ENCODE measurements around the gene FAM200A.
A peak's percentile ranks its signal among the peaks of the same experiment; 100 is the strongest.
"Not testable (repeated sequence)": the region's sequence is repeated elsewhere in the genome, so short reads cannot be mapped to it uniquely, and the experiment has no call there.

Gene FAM200A

GRCh38 chr7:99551767-99552463, at the start of gene FAM200A:
Gene FAM200A (minus strand): TSS chr7:99552114. CDS start chr7:99548407, 3,707 bp downstream.
- peaks cover 3% of the 10 kb centered on the region for H3K9me3 Mint-ChIP-seq
- no peaks in the 10 kb centered on the region for H3K27me3 Mint-ChIP-seq
- peak; percentile 89 for DNase-seq
- ATAC-seq = peak; percentile 100
- peaks cover 22% of the 10 kb centered on the region for H3K4me1 Mint-ChIP-seq
- H3K4me3 Mint-ChIP-seq = peak within 1 kb of the TSS; percentile 84
- peak within 1 kb of the TSS; percentile 75 for H3K27ac Mint-ChIP-seq
- H3K36me3 Mint-ChIP-seq (ENCODE audit: low read depth) = peaks cover 36% of the 10 kb centered on the region

- ATAC-seq = no peak
- Mint-ChIP-seq H3K27ac (no peak overlapping the region), H3K9me3 (no peaks in the 10 kb centered on the region), H3K4me1 (no peaks in the 10 kb centered on the region), H3K4me3 (no peak overlapping the region), H3K36me3 (ENCODE audit: low read depth) (no peaks in the 10 kb centered on the region), H3K27me3 (no peaks in the 10 kb centered on the region)
- no peak for DNase-seq
Measured at GRCh38 chr7:99599836-99600235, 47.9 kb upstream of the FAM200A start.

- Mint-ChIP-seq H3K4me1 (no peaks in the 10 kb centered on the region), H3K9me3 (no peaks in the 10 kb centered on the region), H3K36me3 (ENCODE audit: low read depth) (no peaks in the 10 kb centered on the region), H3K27ac (no peak within 1 kb of the TSS), H3K4me3 (no peak within 1 kb of the TSS), H3K27me3 (no peaks in the 10 kb centered on the region)
- DNase-seq = no peak
- ATAC-seq = no peak
Measured at GRCh38 chr7:99597762-99598501, 46.0 kb upstream of the FAM200A start, which contains the start of gene TMEM225B. Gene TMEM225B (plus strand): TSS chr7:99598267. CDS start chr7:99604389, 6,122 bp downstream.

- no peaks in the 10 kb centered on the region for H3K27me3 Mint-ChIP-seq
- no peaks in the 10 kb centered on the region for H3K4me1 Mint-ChIP-seq
- H3K27ac Mint-ChIP-seq = no peak overlapping the region
- no peak overlapping the region for H3K4me3 Mint-ChIP-seq
- DNase-seq (no peak), ATAC-seq (no peak)
- H3K9me3 Mint-ChIP-seq = no peaks in the 10 kb centered on the region
- no peaks in the 10 kb centered on the region for H3K36me3 Mint-ChIP-seq (ENCODE audit: low read depth)
Measured at GRCh38 chr7:99596408-99596955, 44.6 kb upstream of the FAM200A start.

- no peak overlapping the region for H3K27ac Mint-ChIP-seq
- ATAC-seq (peak; percentile 77), DNase-seq (no peak)
- no peaks in the 10 kb centered on the region for H3K9me3 Mint-ChIP-seq
- H3K27me3 Mint-ChIP-seq = no peaks in the 10 kb centered on the region
- H3K4me3 Mint-ChIP-seq = no peak overlapping the region
- no peaks in the 10 kb centered on the region for H3K4me1 Mint-ChIP-seq
- H3K36me3 Mint-ChIP-seq (ENCODE audit: low read depth) = no peaks in the 10 kb centered on the region
Measured at GRCh38 chr7:99594948-99595745, 43.2 kb upstream of the FAM200A start.

- Mint-ChIP-seq H3K27me3 (no peaks in the 10 kb centered on the region), H3K9me3 (no peaks in the 10 kb centered on the region), H3K4me1 (no peaks in the 10 kb centered on the region), H3K27ac (no peak overlapping the region), H3K36me3 (ENCODE audit: low read depth) (no peaks in the 10 kb centered on the region), H3K4me3 (no peak overlapping the region)
- no peak for DNase-seq
- ATAC-seq = peak; percentile 35
Measured at GRCh38 chr7:99588868-99589267, 37.0 kb upstream of the FAM200A start.

GRCh38 chr7:99580778-99581332, 28.9 kb upstream of the FAM200A start:
- peaks cover 19% of the 10 kb centered on the region for H3K4me1 Mint-ChIP-seq
- DNase-seq = not testable (repeated sequence)

GRCh38 chr7:99579956-99580777, 28.3 kb upstream of the FAM200A start:
- H3K36me3 Mint-ChIP-seq (ENCODE audit: low read depth) = no peaks in the 10 kb centered on the region
- ATAC-seq = peak; percentile 67
- peaks cover 19% of the 10 kb centered on the region for H3K4me1 Mint-ChIP-seq
- peak overlapping the region; percentile 72 for H3K27ac Mint-ChIP-seq
- peak overlapping the region; percentile 81 for H3K4me3 Mint-ChIP-seq
- DNase-seq = peak; percentile 67
- H3K9me3 Mint-ChIP-seq = no peaks in the 10 kb centered on the region
- no peaks in the 10 kb centered on the region for H3K27me3 Mint-ChIP-seq

More at GRCh38 chr7:99580778-99581332, 28.9 kb upstream of the FAM200A start:
- Mint-ChIP-seq H3K27ac (peak overlapping the region; percentile 72), H3K4me3 (peak overlapping the region; percentile 81)
- not testable (repeated sequence) for H3K27me3 Mint-ChIP-seq; H3K9me3 Mint-ChIP-seq; H3K36me3 Mint-ChIP-seq (ENCODE audit: low read depth); ATAC-seq

- H3K4me3 Mint-ChIP-seq = peak overlapping the region; percentile 81
Measured at GRCh38 chr7:99579281-99579955, 27.5 kb upstream of the FAM200A start.

GRCh38 chr7:99576251-99576650, 24.3 kb upstream of the FAM200A start:
- Mint-ChIP-seq H3K9me3 (no peaks in the 10 kb centered on the region), H3K4me1 (peaks cover 17% of the 10 kb centered on the region), H3K4me3 (no peak overlapping the region), H3K27me3 (no peaks in the 10 kb centered on the region), H3K27ac (no peak overlapping the region), H3K36me3 (ENCODE audit: low read depth) (peaks cover 25% of the 10 kb centered on the region)
- DNase-seq (no peak), ATAC-seq (no peak)

More at GRCh38 chr7:99579281-99579955, 27.5 kb upstream of the FAM200A start:
- Mint-ChIP-seq H3K36me3 (ENCODE audit: low read depth) (no peaks in the 10 kb centered on the region), H3K27ac (peak overlapping the region; percentile 52), H3K4me1 (peaks cover 19% of the 10 kb centered on the region), H3K9me3 (no peaks in the 10 kb centered on the region), H3K27me3 (no peaks in the 10 kb centered on the region)
- ATAC-seq = no peak
- DNase-seq = no peak

- H3K27ac Mint-ChIP-seq = no peak overlapping the region
- peaks cover 37% of the 10 kb centered on the region for H3K36me3 Mint-ChIP-seq (ENCODE audit: low read depth)
- no peak overlapping the region for H3K4me3 Mint-ChIP-seq
- no peak for ATAC-seq
- no peaks in the 10 kb centered on the region for H3K9me3 Mint-ChIP-seq
- no peaks in the 10 kb centered on the region for H3K27me3 Mint-ChIP-seq
- H3K4me1 Mint-ChIP-seq = no peaks in the 10 kb centered on the region
- no peak for DNase-seq
Measured at GRCh38 chr7:99573257-99573656, 21.3 kb upstream of the FAM200A start.

- Mint-ChIP-seq H3K4me3 (no peak overlapping the region), H3K9me3 (no peaks in the 10 kb centered on the region), H3K27ac (peak overlapping the region; percentile 23), H3K36me3 (ENCODE audit: low read depth) (peaks cover 39% of the 10 kb centered on the region), H3K27me3 (no peaks in the 10 kb centered on the region), H3K4me1 (no peaks in the 10 kb centered on the region)
- ATAC-seq (no peak), DNase-seq (no peak)
Measured at GRCh38 chr7:99571768-99572167, 19.9 kb upstream of the FAM200A start.

- not testable (repeated sequence) for ATAC-seq, H3K27me3 Mint-ChIP-seq, H3K9me3 Mint-ChIP-seq, H3K4me3 Mint-ChIP-seq, H3K27ac Mint-ChIP-seq, DNase-seq, H3K4me1 Mint-ChIP-seq
- H3K36me3 Mint-ChIP-seq (ENCODE audit: low read depth) = peaks cover 58% of the 10 kb centered on the region
Measured at GRCh38 chr7:99568770-99569169, 16.9 kb upstream of the FAM200A start.

All from activated naive CD8-positive, alpha-beta T cell treated with anti-CD3 and anti-CD28 coated beads, Interleukin-2, amount 50 U/mL, for 24 hours (primary cell).